ENCODE measurements around the gene CA9. TPM values are rescaled to one million over a fixed set of nuclear protein-coding genes. Genes with fewer than 3 reads are reported as not detected.

The CA9 gene
- total RNA-seq, 1 experiment from 2014 or later, result 8.5 TPM

DNA sequence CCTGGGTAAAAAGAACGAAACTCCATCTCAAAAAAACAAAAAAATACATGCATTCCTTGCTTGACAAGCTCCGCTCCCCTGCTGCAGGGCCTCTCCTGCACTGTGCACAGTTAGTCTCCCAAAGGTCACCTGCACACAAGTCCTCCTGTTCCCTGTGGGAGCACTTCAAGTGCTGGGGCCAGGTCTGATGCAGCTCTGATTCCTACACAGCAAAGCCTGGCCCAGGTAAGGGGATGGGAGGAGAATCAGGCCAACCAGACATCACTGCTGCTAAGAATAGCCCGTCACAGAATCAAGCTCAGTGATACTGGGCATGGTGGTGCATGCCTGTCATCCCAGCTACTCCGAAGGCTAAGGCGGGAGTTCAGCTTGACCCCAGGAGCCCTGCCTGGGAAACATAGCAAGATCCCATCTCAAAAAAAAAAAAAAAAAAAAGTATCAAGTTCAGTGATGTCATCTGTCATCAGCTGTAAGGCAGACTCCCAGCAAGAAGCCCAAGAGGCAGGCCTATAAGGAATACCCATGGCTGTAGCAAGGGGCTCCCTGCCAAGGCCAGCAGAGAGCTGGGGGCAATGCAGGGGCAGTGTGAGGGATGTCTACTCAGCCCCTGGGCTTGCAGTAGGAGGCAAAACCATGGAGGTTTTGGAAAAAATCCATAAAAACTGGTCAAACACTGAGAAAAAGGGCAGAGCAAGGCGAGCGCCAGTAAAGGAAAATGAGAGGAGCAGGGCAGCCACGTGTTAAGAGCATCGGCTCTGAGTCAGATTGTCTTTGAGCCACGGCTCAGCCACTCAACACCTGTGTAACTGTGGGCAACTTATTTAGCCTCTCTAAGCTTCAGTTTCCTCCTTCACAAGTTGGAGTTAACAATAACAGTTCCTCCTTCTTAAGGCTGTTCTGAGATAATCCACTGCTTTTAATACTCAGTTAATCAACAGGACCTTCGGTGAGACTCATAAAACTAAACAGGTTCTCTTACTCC lies 12.8 kb downstream of the CA9 start:
- no peaks in the 10 kb centered on the region for H3K9me3 ChIP-seq (ENCODE audit: control insufficient read depth in 1 of 2, insufficient read depth in 1 of 2, low read depth in 1 of 2, low read length in 2 of 2)
- no peak overlapping the region for H3K27ac ChIP-seq (ENCODE audit: low read depth, low read length)
- H3K79me2 ChIP-seq (ENCODE audit: insufficient read depth, low read length), result peaks cover 45% of the 10 kb centered on the region
- TF ChIP-seq, protein P1, sequence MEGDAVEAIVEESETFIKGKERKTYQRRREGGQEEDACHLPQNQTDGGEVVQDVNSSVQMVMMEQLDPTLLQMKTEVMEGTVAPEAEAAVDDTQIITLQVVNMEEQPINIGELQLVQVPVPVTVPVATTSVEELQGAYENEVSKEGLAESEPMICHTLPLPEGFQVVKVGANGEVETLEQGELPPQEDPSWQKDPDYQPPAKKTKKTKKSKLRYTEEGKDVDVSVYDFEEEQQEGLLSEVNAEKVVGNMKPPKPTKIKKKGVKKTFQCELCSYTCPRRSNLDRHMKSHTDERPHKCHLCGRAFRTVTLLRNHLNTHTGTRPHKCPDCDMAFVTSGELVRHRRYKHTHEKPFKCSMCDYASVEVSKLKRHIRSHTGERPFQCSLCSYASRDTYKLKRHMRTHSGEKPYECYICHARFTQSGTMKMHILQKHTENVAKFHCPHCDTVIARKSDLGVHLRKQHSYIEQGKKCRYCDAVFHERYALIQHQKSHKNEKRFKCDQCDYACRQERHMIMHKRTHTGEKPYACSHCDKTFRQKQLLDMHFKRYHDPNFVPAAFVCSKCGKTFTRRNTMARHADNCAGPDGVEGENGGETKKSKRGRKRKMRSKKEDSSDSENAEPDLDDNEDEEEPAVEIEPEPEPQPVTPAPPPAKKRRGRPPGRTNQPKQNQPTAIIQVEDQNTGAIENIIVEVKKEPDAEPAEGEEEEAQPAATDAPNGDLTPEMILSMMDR (IDR thresholded peaks at IDR 0.05 in 2 of 3, conservative IDR thresholded peaks at IDR 0.05 in 1 of 3; ENCODE audit: borderline replicate concordance in 1 of 3, insufficient read depth in 1 of 3, low read depth in 2 of 3, low read length in 2 of 3), result no peak
- TF ChIP-seq CEBPB (IDR thresholded peaks at IDR 0.05; ENCODE audit: low read depth) (no peak), SRF (IDR thresholded peaks at IDR 0.05; ENCODE audit: low read depth) (no peak), JUND (IDR thresholded peaks at IDR 0.05) (no peak), YY1 (IDR thresholded peaks at IDR 0.05; ENCODE audit: extremely low read depth, insufficient replicate concordance, low read depth, low read length) (no peak), RAD21 (IDR thresholded peaks at IDR 0.05; ENCODE audit: low read depth) (no peak), ZFX (IDR thresholded peaks at IDR 0.05) (no peak), FOSL1 (IDR thresholded peaks at IDR 0.05; ENCODE audit: low read depth) (no peak), EZH2 (IDR thresholded peaks at IDR 0.05) (no peak)
- TF ChIP-seq, protein P2, sequence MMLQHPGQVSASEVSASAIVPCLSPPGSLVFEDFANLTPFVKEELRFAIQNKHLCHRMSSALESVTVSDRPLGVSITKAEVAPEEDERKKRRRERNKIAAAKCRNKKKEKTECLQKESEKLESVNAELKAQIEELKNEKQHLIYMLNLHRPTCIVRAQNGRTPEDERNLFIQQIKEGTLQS (IDR thresholded peaks at IDR 0.05), result no peak
- TF ChIP-seq, protein P3, sequence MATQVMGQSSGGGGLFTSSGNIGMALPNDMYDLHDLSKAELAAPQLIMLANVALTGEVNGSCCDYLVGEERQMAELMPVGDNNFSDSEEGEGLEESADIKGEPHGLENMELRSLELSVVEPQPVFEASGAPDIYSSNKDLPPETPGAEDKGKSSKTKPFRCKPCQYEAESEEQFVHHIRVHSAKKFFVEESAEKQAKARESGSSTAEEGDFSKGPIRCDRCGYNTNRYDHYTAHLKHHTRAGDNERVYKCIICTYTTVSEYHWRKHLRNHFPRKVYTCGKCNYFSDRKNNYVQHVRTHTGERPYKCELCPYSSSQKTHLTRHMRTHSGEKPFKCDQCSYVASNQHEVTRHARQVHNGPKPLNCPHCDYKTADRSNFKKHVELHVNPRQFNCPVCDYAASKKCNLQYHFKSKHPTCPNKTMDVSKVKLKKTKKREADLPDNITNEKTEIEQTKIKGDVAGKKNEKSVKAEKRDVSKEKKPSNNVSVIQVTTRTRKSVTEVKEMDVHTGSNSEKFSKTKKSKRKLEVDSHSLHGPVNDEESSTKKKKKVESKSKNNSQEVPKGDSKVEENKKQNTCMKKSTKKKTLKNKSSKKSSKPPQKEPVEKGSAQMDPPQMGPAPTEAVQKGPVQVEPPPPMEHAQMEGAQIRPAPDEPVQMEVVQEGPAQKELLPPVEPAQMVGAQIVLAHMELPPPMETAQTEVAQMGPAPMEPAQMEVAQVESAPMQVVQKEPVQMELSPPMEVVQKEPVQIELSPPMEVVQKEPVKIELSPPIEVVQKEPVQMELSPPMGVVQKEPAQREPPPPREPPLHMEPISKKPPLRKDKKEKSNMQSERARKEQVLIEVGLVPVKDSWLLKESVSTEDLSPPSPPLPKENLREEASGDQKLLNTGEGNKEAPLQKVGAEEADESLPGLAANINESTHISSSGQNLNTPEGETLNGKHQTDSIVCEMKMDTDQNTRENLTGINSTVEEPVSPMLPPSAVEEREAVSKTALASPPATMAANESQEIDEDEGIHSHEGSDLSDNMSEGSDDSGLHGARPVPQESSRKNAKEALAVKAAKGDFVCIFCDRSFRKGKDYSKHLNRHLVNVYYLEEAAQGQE (IDR thresholded peaks at IDR 0.05; ENCODE audit: low read depth), result no peak
- H3K4me1 ChIP-seq (ENCODE audit: control insufficient read depth in 1 of 2, insufficient read depth in 2 of 2, low read length in 2 of 2), result peaks cover 16 to 28% of the 10 kb centered on the region in 2 experiments
- peaks cover 45 to 63% of the 10 kb centered on the region in 2 experiments; a peak in 3 of 4 replicates for H3K36me3 ChIP-seq (ENCODE audit: control insufficient read depth in 1 of 2, insufficient read depth in 2 of 2, low read length in 2 of 2)
- H2AFZ ChIP-seq (ENCODE audit: low read depth, low read length, poor library complexity, severe bottlenecking), result no peak overlapping the region
- no peak overlapping the region for H3K4me3 ChIP-seq (replicated peaks in 1 of 2; ENCODE audit: low read depth in 1 of 2, low read length in 2 of 2)
- ChIA-PET POLR2A (interaction anchor here (0.5 kb wide), 1 partner anchor 98 kb away, joined by 3 read pairs; no protein-coding TSS in a partner anchor), RAD21 (ENCODE audit: low non-redundant PET in 1 of 2, low total read pairs in 2 of 2, uncharacterized antibody in 2 of 2, unreplicated experiment in 2 of 2) (no interaction called here), CTCF (interaction anchor here (2.3 kb wide), 1 partner anchor 10 kb away, joined by 15 read pairs; no protein-coding TSS in a partner anchor)
- H3K27me3 ChIP-seq (ENCODE audit: insufficient read depth, low read length), result no peaks in the 10 kb centered on the region
- no peak overlapping the region for H3K9ac ChIP-seq (ENCODE audit: low read length)
- intact Hi-C loops (cut with micrococcal nuclease), result no loop called here
- BruUV-seq (replicated peaks), result no TSS peak
- H4K20me1 ChIP-seq (ENCODE audit: insufficient read depth), result no peaks in the 10 kb centered on the region
- H3K4me2 ChIP-seq (ENCODE audit: low read length), result no peak overlapping the region
- DNase-seq (ENCODE audit: low read depth, low spot score) (no peak), ATAC-seq (no peak)
- no peaks in the 10 kb centered on the region for H3K9me2 ChIP-seq (ENCODE audit: insufficient read depth)

Data from HCT116 (cell line).